PC-9 (cell line): ENCODE results near the gene GPS2. TPM values are rescaled to one million over a fixed set of nuclear protein-coding genes. Genes with fewer than 3 reads are reported as not detected.

Experiments
- BruUV-seq: library from RNA; stranded (reverse); fragments of 400-500 nt; replicated peaks from 2 replicates; lab custom pipeline; 2021; lab: Mats Ljungman, UMichigan
- CTCF ChIA-PET: fragments of 300-600 bp; sonication (Branson Sonifier 250); formaldehyde crosslinking; loops from one replicate; lab custom pipeline; 2022; ENCODE audit warnings: antibody characterized with exemption; lab: Charles Lee
- POLR2A ChIA-PET: fragments of 300-600 bp; sonication (Branson Sonifier 250); formaldehyde crosslinking; loops from one replicate; lab custom pipeline; 2022; ENCODE audit warnings: antibody characterized with exemption; ENCODE audit not compliant: unreplicated experiment; lab: Charles Lee
- DNase-seq, 2 experiments: peaks; one replicate each; pipeline versions ENCODE4 v3.0.0 to v3.0.0-alpha.2; 2015 to 2022; ENCODE audit warnings: mixed read lengths in 1 of 2
- H2AFZ ChIP-seq: fragments of 200-600 bp; sonication (generic); 2 replicates; pipeline ENCODE4 v1.8.1; 2017; ENCODE audit warnings: antibody characterized with exemption
- H3F3A ChIP-seq: fragments of 200-600 bp; sonication (generic); 2 replicates; pipeline ENCODE4 v1.8.1; 2017; ENCODE audit warnings: antibody characterized with exemption, mild to moderate bottlenecking, low read depth; ENCODE audit not compliant: insufficient read depth
- H3K27ac ChIP-seq: fragments of 200-600 bp; sonication (generic); 2 replicates; pipeline ENCODE4 v1.6.1; 2016; ENCODE audit warnings: mixed run types
- H3K27me3 ChIP-seq: fragments of 200-600 bp; sonication (generic); 2 replicates; pipeline ENCODE4 v1.6.1; 2016; ENCODE audit warnings: low read depth, mixed run types; ENCODE audit not compliant: insufficient read depth
- H3K36me3 ChIP-seq: fragments of 200-600 bp; sonication (generic); 2 replicates; pipeline ENCODE4 v1.6.1; 2016; ENCODE audit warnings: low read depth, mixed run types
- H3K4me1 ChIP-seq: fragments of 200-600 bp; sonication (generic); replicated peaks from 2 replicates; pipeline ENCODE4 v1.6.1; 2016; ENCODE audit warnings: mixed run types; ENCODE audit not compliant: insufficient read depth
- H3K4me2 ChIP-seq: fragments of 200-600 bp; sonication (generic); 2 replicates; pipeline ENCODE4 v1.6.1; 2017; ENCODE audit warnings: mixed run types
- H3K4me3 ChIP-seq: fragments of 200-600 bp; sonication (generic); 2 replicates; pipeline ENCODE4 v1.6.1; 2016; ENCODE audit warnings: mixed run types
- H3K79me2 ChIP-seq: fragments of 200-600 bp; sonication (generic); 2 replicates; pipeline ENCODE4 v1.6.1; 2017; ENCODE audit warnings: low read depth, mixed run types
- H3K9me2 ChIP-seq: fragments of 200-600 bp; sonication (generic); 2 replicates; pipeline ENCODE4 v1.8.1; 2017; ENCODE audit warnings: mild to moderate bottlenecking; ENCODE audit not compliant: insufficient read depth
- H3K9me3 ChIP-seq: fragments of 200-600 bp; sonication (generic); 2 replicates; pipeline ENCODE4 v1.8.1; 2016; ENCODE audit warnings: low read depth; ENCODE audit not compliant: insufficient read depth
- H4K20me1 ChIP-seq: fragments of 200-600 bp; sonication (generic); 2 replicates; pipeline ENCODE4 v1.8.1; 2017; ENCODE audit not compliant: insufficient read depth
- CTCF ChIP-seq: fragments of 200-600 bp; sonication (generic); conservative IDR thresholded peaks from 2 replicates; pipeline ENCODE4 v1.6.1; 2017; ENCODE audit warnings: mixed run types, antibody characterized with exemption, mild to moderate bottlenecking, moderate library complexity
- EZH2 ChIP-seq: fragments of 200-600 bp; sonication (generic); IDR thresholded peaks from 2 replicates; pipeline ENCODE4 v1.8.0; 2017; ENCODE audit warnings: antibody characterized with exemption, low read depth
- intact Hi-C: fragments of 100-400 bp; cut with micrococcal nuclease; formaldehyde crosslinking; loops from one replicate; pipeline ENCODE4 v1.10.0; 2022; ENCODE audit not compliant: unreplicated experiment
- total RNA-seq: library from RNA; stranded (reverse); gene quantifications from 2 replicates; pipeline ENCODE4 v1.2.3, GENCODE V29; 2021

GPS2 gene
- total RNA-seq, 1 experiment from 2014 or later, result 61.3 TPM

GRCh38 chr17:7312432-7313087, 2.6 kb downstream of the GPS2 start:
- CTCF ChIA-PET, result no interaction called here
- Histone ChIP-seq H4K20me1 (peaks cover 56% of the 10 kb centered on the region), H3K9me2 (no peaks in the 10 kb centered on the region), H3K79me2 (peaks cover 67% of the 10 kb centered on the region), H3K4me3 (no peak overlapping the region), H3K4me1 (peaks cover 49% of the 10 kb centered on the region), H3F3A (peaks cover 85% of the 10 kb centered on the region), H3K9me3 (no peaks in the 10 kb centered on the region), H3K4me2 (peak overlapping the region; percentile 94; the same call in 1 of the 2 replicates), H3K36me3 (peaks cover 44% of the 10 kb centered on the region), H3K27ac (no peak overlapping the region), H2AFZ (no peak overlapping the region), H3K27me3 (no peaks in the 10 kb centered on the region)
- DNase-seq, result no peak
- no TSS peak for BruUV-seq
- TF ChIP-seq EZH2, result no peak
- no peak for TF ChIP-seq CTCF
- POLR2A ChIA-PET, result interaction anchor here (0.6 kb wide), 1 partner anchor 302 kb away, joined by 4 read pairs; the partner anchor contains the start of gene FXR2
- intact Hi-C loops, result no loop called here

DNA sequence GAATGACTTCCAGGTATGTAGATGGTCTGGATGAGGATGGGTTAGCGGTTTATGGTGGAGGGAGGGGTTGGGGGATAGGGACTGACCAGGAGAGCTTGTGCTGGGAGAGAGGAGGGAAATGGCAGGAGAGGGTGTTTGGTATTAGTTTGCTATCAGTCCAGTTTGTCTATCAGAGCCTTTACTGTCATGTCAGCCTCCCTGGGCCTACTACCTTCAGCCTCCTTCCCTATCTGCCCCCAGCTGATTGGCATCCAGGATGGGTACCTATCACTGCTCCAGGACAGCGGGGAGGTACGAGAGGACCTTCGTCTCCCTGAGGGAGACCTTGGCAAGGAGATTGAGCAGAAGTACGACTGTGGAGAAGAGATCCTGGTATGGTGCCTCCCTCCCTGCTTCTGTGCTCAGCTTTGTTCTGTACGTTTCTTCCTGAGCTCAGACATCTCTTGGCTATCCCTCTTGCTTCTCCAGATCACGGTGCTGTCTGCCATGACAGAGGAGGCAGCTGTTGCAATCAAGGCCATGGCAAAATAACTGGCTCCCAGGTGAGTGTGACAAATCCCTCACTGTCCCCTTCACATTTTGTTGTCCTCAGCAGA, 4.0 kb downstream of the GPS2 start:
- Histone ChIP-seq H3K4me3 (no peak overlapping the region), H3K4me1 (peaks cover 45% of the 10 kb centered on the region), H3K4me2 (peak overlapping the region; percentile 98), H3K27me3 (no peaks in the 10 kb centered on the region), H3K27ac (peak overlapping the region; percentile 68; the same call in 1 of the 2 replicates), H3K9me2 (no peaks in the 10 kb centered on the region), H4K20me1 (peaks cover 56% of the 10 kb centered on the region), H3K9me3 (no peaks in the 10 kb centered on the region), H2AFZ (no peak overlapping the region), H3F3A (peaks cover 82% of the 10 kb centered on the region), H3K36me3 (peaks cover 44% of the 10 kb centered on the region), H3K79me2 (peaks cover 68% of the 10 kb centered on the region)
- POLR2A ChIA-PET, result no interaction called here
- DNase-seq, result no peak
- TF ChIP-seq EZH2 (no peak), CTCF (no peak)
- CTCF ChIA-PET, result no interaction called here
- BruUV-seq, result no TSS peak
- intact Hi-C loops, result no loop called here

DNA sequence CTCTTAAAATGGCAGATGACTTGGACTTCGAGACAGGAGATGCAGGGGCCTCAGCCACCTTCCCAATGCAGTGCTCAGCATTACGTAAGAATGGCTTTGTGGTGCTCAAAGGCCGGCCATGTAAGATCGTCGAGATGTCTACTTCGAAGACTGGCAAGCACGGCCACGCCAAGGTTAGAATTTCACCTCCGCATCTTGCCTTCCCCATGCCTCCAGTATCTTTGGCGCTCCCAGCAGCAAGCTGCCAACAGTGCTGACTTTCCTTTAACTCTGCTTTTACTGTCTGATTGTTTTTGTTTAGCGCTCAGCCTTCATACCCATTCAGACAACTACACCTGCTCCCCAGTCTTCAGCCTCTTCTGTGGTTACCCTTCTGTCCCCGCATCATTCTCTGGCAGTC, 5.5 kb downstream of the GPS2 start:
- CTCF ChIA-PET, result interaction anchor here (0.6 kb wide), 2 partner anchors 69 to 524 kb away, joined by 3 to 5 read pairs; no protein-coding TSS in a partner anchor
- Histone ChIP-seq H2AFZ (no peak overlapping the region), H4K20me1 (peaks cover 56% of the 10 kb centered on the region), H3K4me2 (peak overlapping the region; percentile 98), H3K4me3 (peak overlapping the region; percentile 86), H3K4me1 (peaks cover 40% of the 10 kb centered on the region), H3K27ac (peak overlapping the region; percentile 68), H3F3A (peaks cover 81% of the 10 kb centered on the region), H3K9me3 (no peaks in the 10 kb centered on the region), H3K27me3 (no peaks in the 10 kb centered on the region), H3K36me3 (peaks cover 44% of the 10 kb centered on the region), H3K9me2 (no peaks in the 10 kb centered on the region), H3K79me2 (peaks cover 66% of the 10 kb centered on the region)
- no peak for TF ChIP-seq EZH2
- TF ChIP-seq CTCF, result no peak
- intact Hi-C loops, result loop anchor here (2.0 to 5.0 kb wide), 4 partner anchors 19 to 379 kb away; partner anchors contain the start of genes CLDN7, NEURL4 and WRAP53
- BruUV-seq, result no TSS peak
- no peak for DNase-seq
- POLR2A ChIA-PET, result no interaction called here
